NCI-H2227 (cell line): ENCODE measurements around the gene CBX1.

Source experiments
- DNase-seq: peaks from one replicate; lab custom pipeline; 2025; ENCODE audit not compliant: unreplicated experiment; lab: John Stamatoyannopoulos, UW

The CBX1 gene

DNA sequence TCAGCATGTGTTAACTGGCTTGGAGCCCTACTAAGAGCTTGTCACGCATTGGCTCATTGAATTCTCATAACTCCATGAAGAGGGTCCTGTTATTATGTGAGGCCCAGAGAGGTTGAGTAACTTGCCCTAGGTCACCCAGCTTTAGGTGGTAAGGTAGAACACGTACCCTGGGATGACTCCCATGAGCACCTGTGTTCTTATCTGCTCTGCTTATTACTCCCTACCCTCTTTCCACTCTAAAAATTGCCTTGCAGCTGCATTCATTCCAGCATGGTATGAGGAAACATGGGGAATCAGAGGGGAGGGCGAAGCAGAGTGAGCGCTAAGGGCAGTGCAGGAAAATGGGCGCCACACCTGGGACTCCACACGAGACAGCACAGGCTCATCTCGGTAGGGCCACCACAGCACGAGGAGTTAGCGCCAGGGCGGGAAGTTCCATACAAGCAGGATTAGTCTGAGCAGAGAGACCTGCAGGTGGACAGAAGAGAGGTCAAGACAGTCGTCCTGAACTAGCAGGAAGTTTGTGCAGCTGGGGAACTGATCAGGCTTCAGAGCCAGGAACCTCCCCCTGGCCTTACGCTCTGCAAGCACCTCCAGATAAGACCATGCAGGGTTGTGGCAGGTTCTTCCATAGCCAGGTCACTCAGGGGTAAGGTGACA, 73.8 kb downstream of the CBX1 start:
- DNase-seq: no peak

GRCh38 chr17:48026502-48027321, 74.6 kb downstream of the CBX1 start:
- peak; percentile 94 for DNase-seq

DNA sequence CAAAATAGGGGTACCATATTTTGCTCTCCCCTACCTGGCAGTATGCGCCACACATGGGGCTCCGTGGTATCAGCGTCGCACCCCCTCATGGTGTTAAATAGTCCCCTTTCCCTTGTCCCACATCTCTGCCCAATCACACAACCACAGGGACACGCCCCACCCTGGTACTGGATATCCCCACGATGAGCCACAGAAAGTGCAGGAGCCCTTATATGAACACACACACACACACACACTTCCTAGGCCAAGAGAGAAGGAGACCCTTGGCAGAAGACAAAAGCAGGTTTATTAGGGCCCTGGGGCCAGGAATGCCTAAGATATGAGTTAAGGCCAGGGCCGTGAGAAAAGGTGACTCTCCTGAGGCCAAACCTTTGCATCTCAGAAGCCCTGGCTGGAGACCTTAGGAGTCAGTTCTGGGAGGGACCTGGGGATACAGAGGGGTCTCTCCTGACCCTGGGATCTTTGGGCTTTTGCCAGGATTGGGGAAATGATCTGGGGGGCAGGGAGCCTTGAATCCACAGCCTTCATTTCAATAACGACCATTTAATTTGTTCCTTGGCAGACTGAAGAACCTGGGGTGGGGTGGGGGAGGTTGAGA, 75.3 kb downstream of the CBX1 start:
- no peak for DNase-seq

GRCh38 chr17:48025040-48025903, 76.0 kb downstream of the CBX1 start:
- peak; percentile 99 for DNase-seq

DNA sequence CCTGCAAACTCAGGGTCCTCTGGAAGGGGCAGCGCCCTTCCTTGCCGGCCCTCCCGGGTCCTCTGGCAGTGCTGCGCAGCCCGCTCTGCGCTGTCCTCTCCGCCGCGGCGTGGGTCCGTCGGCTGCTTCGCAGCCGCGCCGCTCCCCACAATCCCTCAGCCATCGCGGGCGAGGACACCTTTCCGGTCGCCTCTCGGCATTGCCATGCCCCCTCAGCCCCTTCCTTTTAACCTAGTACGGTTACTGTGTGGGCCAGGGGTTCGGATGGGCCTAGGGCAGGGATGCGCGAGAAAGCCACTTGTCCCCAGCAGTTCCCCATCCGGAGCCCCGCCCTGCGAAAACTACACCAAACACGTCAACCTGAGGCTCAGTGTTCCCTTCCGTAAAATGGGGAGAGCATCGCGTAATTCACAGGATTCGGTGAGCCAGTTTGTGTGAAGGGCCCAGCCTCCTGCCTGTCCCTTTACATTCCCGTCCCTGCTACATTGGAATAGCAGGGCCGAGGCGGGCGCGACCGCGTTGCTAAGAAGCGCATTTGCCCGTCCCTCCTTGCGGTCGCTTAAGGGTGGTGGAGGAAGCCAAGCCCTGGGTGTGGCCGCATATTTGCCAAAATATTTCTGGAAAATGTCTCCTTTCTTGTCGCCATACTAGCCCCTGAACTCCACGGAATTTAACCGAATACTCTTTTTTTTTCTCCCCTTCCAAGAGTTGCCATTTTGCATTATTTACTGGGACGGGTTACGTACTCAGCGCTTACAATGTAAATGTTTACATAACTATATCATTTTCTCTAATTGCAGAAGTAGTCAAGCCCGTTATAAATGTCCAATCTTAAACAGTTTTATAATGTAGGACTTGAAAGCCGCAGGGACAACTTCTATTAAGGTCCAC, 76.9 kb downstream of the CBX1 start:
- peak; percentile 67 for DNase-seq

DNA sequence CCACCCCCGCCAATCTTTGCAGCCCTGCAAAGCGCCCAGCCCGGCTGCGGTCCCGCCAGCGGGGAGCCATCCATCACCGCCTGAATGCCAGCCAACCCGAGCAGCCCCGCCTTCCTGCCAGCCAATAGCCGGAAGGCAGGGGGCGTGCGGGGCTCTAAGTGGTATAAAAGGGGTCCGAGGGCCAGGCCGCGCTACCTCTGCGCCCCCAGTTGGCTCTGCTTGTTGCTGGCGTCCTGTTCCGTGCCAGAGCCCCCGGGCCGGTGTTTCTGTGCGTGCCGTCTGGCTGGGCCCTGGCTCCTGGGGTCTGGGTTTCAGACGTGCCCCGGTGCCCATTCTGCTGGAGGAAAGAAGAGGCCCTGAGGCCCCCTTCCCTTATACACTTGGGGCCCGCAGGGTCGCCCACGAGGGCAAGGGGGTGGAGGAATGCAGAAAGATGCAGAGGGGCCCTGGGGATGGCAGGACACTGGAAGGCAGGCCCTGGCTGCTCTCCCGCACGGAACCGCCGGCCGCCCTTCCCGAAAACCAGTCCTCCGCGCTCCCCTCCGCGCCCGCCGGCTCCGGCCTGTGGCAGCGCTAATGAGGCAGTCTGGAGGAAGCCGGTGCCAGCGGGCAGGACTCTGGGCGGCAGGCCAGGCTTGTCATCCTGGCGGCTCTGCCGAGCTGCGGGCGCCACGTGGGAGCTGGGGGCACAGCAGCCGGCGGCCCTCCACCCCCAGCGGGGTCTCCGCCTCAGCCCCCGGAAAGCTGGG, 77.7 kb downstream of the CBX1 start:
- peak; percentile 93 for DNase-seq

DNA sequence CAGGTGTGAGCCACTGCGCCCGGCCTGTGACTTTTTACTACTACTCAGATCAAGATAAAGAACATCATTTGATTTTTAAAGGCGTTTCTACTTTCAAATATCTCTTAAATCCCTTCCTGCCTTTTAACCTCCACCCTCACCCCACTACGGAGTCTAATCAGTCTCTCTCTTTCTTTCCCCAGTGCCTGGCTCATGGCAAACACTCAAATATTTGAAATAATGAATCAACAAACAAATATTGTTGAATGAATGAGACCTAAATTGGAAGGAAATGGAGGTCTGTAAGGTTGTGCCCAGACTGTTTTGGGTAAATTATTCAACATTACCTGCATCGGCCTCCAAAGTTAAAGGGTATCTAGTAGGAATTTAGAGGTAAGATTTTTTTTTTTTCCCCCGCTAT, 78.4 kb downstream of the CBX1 start:
- DNase-seq: no peak

- DNase-seq: no peak
Observed at GRCh38 chr17:48021934-48022333, 79.3 kb downstream of the CBX1 start.
